HG02588 (cell line): ENCODE results near the gene POLA2.

ENCODE experiments used
- ATAC-seq: cut with Tn5 transposase; IDR thresholded peaks from one replicate; pipeline ENCODE4 v1.9.1; 2021; ENCODE audit warnings: mild to moderate bottlenecking, moderate library complexity; ENCODE audit not compliant: unreplicated experiment

The POLA2 gene

DNA sequence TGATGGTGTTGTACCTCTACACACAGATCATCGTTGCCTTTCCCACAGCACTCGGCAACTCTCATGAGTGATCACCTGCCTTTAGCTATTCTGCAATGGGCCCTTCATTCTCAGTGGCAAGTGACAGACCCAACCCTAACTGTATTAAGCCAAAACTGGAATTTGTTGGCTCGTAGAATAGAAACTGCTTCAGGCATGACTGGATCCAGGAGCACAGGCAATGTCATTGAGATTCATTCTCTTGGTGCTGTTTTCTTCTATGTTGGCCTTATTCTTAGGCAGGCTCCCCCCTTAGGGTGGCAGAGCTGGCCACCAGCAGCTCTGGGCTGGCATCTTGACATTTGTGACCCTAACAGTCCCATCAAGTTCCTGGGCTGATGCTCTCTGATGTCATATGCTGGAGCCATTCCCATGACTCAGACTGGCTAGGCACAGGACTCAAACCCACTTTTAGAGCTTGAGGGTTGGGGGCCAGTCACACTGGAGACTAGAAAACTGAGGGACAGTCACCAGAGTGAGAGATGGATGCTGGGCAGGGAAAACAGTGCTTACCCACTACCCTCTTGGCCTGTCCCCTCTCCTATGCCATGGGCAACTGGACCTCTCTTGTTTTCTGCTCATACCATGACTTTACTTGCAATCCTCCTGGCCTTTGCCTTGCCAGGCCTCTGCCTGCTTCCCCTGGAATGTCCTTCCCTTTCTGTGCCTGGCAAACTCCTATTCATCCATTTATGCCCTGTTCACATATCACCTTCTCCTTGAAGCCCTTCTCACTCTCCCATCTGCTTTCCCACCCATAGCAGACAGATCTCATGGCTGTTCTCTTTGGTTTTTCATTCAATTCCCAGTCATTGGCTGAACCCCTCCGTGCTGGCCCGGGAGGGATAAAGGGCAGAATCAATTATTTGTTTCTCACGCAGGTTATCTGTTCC is 45.8 kb downstream of the POLA2 start:
- no peak for ATAC-seq

DNA sequence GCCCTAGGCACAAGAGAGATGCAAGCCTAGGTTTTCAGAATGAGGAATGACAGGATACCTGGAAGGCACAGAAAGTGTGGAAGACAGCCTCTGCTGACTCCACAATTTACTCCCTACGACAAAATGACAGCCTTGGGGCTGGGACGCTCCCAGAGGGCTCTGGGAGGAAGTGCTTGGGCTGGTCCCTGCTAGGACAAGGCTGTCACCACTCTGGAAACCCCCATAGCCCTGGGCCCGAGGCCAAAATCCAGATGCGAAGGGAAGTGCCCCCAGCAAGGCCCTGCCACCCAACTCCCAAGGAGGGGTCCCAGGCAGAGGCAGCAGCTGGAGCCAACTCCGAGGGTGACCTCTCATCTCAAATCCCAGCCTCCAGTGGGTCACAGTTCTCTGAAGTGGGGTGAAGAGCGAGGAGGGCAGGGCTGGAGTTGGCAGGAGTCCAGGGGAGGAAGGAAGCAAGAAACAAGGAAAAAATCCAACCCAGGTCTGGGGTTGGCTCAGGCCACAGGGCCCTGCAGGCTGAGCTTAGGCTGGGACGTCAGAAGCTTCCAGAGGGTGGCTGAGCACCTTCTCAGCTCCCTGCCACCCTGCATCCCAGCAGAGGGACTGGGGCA is 46.6 kb downstream of the POLA2 start:
- ATAC-seq: no peak

DNA sequence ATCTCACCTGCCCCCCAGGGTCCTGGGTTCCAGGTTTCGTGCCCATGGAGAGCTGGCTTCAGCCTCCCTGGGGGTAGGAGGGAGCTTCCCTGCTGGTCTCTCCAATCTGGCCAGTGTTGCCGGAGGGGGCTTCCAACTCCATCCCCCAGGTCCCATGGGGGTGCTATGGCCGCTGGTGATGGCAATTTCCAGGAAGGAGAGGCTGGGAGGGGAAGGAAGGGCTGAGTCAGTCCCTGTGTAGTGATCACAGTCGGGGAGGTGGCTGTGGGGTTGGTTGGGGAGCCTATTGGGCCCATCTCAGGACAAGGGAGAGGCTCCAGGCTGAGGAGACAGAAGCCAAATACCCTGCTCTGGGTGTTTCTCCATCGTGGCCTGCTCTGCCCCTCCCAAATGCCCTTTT is 47.2 kb downstream of the POLA2 start:
- no peak for ATAC-seq

DNA sequence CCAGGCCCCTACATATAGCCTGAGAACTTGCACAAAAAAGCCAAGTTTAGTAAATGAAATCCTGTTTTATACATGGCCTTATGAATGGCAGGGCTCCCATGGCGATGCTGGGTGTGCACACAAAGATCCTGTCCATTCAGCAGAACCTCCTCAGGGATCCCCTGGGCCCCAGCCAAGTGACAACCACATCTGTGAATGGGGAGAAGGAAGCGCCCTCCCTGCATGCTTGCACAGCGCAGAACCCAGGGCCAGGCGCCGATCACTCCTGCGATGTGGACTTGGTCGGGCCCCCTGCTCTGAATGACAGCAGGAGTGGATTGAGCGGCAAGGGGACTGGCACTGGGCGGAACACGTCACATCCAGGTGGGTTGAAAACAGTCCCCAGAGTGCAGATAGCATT is 48.5 kb downstream of the POLA2 start:
- no peak for ATAC-seq

DNA sequence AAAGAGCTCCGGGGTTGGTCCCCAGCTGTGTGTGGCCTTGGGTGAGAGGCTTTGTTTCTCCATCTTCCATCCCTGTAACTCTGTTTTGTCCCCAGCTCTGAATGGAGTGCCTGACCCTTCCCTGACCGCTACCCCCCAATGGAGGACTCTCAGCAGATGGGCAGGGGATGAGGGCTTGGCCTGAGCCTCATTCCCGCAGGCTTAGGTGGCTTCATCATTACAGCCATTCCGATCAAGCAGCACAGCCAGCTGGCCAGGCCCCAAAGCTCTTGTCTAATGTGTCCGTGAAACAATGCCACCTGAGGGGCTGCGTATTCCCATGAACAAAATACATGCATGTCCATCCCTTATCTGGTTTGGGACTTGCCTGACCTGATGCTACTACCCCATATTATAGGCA is 49.0 kb downstream of the POLA2 start:
- no peak for ATAC-seq

DNA sequence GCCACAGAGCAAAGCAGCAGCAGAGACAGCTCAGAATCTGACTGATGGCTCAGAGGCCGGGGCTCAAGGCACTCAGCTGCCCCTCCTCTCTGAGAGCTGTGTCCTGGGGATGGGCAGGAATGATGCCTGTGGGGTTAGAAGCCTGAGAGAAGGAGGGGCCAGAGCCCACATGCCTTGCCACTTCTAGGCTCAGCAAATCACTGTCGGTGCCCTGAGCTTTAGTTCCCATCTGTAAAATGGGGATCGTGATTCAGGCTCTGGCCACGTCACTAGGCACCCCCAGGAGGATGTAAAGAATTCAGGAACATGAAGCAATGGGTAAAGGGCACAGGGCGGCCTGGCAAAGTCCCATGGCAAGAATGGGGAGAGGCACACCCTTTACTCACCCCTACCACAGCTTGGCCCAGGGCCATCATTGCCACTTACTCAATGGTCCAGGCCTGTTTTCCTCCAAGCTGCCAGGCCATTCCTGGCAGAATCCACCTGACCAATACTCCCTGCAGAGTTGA is 49.5 kb downstream of the POLA2 start:
- ATAC-seq: no peak

DNA sequence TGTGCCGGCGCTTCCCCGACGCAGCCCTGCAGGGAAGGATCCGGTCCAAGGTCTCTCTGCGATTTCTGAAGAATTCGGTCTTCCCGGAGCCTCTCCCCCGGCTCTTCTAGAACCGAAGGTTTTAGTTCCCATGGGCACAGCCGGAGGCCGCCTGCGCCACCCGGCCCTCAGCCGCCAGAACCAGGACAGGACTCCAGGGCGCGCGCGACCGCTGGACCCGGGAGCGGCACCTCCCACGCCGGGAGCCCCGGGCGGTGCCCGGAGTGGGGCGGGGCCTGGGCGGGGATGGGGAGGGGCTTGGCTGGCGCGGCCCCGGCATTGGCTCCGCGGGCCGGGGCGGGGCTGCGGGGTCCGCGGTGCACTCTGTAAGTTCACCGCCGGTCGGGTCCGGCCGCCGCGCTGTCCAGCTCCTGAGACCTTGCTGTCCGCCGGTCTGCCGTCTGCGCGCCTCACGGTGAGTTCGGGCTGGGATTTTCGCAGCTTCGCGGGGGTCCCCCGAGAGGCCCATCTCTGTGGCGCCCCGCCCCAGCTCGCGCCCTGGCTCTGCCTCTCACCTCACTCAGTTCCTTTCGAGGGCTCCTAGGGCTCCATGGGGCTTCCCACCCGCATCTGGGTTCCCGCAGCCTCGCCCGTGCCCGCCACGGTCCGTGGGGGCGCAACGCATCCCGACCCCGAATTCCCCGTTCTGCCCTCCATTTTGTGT is 52.9 kb downstream of the POLA2 start, which contains the start of gene CDC42EP2:
TSS of gene CDC42EP2 (plus strand) at position 366 of the 703 bp plus-strand sequence. CDS start 6,033 bp downstream, outside the sequence.
- ATAC-seq: peak; percentile 76

DNA sequence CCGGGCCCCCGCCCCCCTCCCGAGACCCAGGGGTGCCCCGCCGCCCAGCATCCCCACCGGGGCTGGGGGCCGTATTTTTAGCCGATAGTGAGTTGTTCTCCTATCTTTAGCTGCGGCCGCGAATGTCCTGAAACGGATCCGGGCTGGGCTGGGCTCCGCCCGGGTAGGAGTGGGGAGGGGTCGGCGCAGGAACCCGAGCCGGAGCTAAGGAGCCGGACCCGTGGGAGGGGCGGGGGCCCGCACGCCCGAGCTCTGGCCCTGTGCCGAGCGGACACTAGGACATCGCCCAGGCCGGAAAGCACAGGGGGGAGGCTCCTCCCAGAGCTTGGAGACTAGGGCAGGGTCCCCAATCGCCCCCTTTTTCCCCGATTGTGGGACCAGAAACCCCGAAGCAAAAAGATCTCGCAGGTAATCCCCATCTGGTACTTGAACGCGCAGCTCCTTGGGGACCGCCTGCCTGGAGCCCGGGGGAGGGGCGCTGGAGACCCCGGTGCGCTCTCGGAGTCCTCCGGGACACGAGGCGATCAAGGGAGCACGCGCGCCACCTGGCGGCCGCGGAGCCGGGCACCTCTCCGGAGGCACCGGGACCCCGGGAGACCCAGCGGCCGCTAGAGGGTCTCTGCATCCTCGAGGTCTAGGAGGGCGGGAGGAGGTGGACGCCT is 53.6 kb downstream of the POLA2 start:
- ATAC-seq: peak; percentile 41

DNA sequence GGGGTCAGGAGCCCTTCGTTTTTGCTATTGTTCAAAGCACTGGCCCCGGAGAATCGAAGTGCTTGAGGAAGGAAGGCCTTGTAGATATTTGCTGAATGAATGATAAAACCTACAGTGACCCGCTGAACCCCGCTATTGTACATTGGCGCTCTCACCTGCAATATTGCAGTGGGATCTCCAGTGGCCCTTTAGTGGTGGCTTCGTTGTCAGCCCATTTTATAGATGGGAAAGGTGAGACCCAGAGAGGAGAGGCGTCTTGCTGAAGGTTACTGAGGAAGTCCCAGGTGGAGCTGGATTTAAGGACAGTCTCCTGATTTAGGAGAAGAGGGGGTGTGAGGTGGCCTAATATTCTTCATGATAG is 54.1 kb downstream of the POLA2 start:
- no peak for ATAC-seq

DNA sequence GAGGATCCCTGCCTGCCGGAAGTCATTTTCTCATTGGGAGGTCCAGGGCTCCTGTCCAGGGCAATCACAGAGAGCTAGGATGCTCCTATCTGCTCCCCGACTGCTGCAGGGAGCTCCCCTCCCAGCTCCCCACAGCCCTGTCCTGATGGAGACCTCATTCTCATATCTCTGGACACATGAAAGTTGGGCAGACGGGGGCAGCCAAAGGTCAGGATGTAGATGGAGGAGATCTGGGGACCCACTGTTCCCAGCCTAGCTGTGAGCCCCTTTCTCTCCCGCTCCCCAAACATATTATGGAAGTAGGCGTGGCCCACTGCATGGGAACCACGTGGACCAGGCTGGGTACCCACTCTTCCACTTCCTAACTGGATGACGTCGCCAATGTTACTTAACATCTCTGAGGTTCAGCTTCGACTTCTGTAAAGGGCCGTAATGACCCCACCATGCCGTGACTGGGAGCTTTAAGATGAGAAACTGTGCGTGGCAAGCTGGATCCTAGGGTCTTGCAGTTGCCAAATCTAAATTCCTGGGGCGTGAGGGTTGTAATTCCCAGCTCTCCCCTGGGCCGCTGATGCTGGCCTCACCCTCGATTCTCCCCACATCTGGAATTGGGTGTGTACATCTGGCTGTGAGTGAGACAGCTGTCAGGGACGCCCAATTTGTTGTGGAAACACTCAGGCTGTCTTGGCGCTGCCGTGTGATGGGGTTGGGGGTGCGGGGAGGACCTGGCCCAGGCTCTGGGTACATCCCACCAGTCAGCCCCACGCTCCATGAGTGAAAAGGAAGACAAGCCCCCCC is 54.7 kb downstream of the POLA2 start:
- ATAC-seq: no peak

DNA sequence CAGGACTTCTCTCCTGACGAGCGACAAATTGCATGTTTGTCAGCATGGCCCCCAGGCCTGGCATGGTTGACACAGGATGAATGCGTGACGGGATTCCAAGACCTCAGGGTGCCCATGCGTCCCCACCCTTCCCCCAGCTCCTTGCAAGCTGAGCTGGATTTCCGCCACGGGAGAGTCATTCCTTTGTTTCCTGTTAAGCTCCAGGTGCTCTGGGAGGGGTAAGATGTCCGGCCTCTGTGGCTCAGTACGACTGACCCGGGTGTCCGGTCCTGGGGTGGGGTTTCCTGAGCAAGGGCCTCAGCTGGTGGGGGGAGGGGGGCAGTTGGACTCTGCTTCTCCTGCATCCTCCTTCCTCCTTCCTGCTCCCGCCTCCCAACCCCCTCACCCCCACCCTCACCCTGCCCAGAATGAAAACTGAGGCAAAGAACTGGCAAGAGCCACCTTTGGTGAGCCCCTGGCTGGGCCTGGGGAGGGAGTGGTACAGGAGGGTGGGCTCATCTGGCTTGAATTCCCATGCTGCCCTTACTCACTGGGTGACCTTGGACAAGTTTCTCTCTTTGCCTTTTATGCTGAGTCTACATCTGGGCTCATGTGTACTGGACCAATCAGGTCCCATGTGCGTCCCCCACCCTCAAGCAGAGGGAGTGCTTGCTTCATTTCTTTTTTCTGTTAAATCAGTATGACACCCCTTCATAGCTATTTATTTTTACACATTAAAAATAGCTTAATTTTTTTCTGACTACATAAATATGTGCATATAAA is 55.4 kb downstream of the POLA2 start:
- ATAC-seq: no peak

DNA sequence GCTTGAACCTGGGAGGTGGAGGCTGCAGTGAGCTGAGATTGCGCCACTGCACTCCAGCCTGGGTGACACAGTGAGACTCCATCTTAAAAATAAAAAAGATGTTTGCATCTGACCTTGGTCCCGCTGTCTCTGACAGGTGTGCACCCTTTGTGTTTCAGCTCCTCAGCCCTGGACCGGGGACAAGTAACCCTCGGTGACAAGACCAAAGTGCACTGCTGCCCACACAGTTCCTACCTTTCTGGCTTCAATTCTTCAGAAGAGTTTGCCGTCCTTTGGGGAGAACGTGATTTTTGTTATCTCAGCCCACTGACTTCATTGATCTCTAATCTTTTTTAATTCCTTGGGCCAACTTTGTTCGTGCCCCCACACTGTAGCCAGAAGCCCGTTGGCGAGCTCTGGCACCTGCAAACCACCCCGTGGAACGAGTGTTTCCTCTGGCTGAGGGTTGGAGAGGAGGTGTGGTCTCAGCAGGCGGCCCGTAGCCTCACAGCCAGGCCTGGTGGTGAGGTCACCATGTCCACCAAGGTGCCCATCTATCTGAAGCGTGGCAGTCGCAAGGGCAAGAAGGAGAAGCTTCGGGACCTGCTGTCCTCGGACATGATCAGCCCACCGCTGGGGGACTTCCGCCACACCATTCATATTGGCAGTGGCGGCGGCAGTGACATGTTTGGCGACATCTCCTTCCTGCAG is 58.8 kb downstream of the POLA2 start:
- no peak for ATAC-seq

DNA sequence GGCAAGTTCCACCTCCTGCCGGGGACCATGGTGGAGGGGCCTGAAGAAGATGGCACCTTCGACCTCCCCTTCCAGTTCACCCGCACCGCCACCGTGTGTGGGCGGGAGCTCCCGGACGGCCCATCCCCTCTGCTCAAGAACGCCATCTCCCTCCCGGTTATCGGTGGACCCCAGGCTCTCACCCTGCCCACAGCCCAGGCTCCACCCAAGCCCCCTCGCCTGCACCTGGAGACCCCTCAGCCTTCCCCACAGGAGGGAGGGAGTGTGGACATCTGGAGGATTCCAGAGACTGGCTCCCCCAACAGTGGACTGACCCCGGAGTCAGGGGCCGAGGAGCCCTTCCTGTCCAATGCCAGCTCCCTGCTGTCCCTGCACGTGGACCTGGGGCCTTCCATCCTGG is 59.3 kb downstream of the POLA2 start:
- no peak for ATAC-seq

DNA sequence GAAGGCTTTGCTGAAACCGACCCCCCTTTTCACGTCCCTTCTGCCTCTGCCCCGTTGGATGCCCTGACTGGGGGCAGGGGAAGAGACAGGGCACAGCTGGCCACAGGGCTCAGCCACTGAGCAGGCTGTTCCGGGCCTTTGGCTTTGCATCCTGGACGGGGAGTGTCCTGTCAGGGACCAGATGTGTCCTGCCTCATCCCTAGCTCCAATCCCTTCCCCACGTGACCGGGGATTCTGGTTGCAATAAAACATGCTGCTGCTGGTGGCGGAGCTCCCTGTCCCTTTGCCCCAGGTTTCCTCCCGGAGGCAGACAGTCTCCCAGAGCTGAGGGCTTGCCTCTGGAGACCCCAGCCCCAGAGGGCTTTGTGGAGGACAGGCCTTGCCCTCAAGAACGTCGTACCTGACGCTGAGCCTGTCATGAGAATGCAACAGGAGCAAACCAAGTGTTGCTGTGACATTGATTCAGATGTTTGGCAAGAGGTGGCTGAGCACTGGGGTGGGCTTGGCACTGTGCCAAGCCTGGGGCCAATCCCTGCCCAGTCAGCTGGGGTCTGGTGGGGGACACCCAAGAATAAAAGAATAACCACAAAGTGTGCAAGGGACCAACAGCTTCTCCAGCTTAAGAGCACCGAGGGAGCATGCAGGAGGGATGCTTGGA is 60.2 kb downstream of the POLA2 start:
- no peak for ATAC-seq

DNA sequence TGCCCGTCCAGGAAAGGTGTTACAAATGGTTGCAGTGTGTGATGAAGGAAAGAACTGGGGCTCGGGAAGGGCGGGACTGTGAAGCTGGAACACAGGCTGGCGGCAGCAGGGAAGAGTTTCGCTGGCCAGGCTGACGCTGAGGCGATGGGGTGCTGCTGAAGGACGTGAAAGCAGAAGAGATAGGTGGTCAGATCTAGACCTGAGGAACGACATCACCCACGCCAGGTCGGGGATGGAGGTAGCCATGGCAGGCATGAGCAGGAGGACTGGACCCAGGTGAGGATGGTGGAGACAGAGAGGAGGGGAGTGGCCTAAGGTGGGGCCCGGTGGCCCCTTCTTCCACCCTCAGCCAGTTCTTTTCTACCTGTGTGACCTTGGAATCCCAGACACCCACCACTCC is 62.1 kb downstream of the POLA2 start:
- no peak for ATAC-seq

DNA sequence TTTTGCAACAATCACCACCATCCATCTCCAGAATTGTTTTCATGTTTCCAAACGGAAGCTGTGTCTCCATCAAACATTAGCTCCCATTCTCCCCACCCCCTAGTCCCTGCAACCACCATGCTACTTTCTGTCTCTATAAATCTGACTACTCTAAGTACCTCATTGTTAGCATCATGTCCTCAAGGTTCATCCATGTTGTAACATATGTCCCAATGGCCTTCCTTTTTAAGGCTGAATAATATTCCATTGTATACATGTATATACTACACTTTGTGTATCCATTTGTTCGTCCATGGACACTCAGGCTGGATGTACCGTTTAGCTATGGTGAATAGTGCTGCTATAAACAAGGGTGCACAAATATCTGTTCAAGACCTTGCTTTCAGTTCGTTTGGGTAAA is 63.7 kb downstream of the POLA2 start:
- ATAC-seq: no peak

DNA sequence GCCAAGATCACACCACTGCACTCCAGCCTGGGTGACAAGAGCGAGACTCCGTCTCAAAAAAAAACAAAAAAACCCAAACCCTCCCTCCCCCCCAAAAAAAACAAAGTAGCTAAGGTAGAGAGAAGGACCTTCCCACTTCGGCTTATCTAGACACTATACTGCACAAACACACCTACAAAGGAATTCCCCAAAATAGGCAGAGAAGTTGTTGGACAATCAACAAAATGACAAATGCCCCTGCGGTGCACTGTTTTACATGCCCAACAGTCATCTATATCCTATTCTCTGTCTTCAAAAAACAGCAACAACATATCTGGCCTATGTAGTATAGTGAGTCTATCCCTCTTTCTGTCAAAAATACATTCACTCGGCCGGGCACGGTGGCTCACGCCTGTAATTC is 65.3 kb downstream of the POLA2 start:
- ATAC-seq: no peak

DNA sequence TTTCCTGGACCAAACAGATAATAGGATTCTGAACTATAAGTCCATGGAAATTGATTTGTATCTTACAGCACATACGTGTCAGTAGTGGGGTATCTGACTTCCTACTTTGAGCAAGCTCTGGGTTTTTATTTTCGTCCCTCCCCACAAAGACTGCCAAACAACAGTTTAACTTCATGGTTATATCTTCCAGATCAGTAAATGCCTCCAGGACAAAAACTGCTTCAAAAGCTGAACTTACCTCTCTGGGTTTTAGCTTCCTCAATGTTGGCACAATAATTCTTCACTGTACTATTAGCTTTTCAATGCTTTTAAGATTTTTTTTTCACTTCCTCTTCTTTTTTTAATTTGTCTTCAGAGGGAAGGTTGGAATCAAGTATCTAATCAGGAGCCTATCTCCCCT is 67.7 kb downstream of the POLA2 start:
- ATAC-seq: no peak
